Measurements from ENCODE around the gene CPOX. TPM values are rescaled to one million over a fixed set of nuclear protein-coding genes. Genes with fewer than 3 reads are reported as not detected.
"Not testable (repeated sequence)": the region's sequence is repeated elsewhere in the genome, so short reads cannot be mapped to it uniquely, and the experiment has no call there.

Gene CPOX
- total RNA-seq, 1 donor from 2014 or later: 34.8 TPM

- intact Hi-C loops (cut with DNase I): no loop called here
- DNase-seq (ENCODE audit: low spot score in 2 of 2): no peak
Measured at GRCh38 chr3:98565237-98565643, 28.2 kb downstream of the CPOX start.

GRCh38 chr3:98564282-98565005, 29.0 kb downstream of the CPOX start:
- Histone ChIP-seq H3K27ac (no peak overlapping the region), H3K9me3 (no peaks in the 10 kb centered on the region), H3K4me1 (no peaks in the 10 kb centered on the region), H3K27me3 (no peaks in the 10 kb centered on the region), H3K36me3 (no peaks in the 10 kb centered on the region), H3K4me3 (no peak overlapping the region)
- TF ChIP-seq, protein P1, sequence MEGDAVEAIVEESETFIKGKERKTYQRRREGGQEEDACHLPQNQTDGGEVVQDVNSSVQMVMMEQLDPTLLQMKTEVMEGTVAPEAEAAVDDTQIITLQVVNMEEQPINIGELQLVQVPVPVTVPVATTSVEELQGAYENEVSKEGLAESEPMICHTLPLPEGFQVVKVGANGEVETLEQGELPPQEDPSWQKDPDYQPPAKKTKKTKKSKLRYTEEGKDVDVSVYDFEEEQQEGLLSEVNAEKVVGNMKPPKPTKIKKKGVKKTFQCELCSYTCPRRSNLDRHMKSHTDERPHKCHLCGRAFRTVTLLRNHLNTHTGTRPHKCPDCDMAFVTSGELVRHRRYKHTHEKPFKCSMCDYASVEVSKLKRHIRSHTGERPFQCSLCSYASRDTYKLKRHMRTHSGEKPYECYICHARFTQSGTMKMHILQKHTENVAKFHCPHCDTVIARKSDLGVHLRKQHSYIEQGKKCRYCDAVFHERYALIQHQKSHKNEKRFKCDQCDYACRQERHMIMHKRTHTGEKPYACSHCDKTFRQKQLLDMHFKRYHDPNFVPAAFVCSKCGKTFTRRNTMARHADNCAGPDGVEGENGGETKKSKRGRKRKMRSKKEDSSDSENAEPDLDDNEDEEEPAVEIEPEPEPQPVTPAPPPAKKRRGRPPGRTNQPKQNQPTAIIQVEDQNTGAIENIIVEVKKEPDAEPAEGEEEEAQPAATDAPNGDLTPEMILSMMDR (IDR thresholded peaks at IDR 0.05): no peak
- intact Hi-C loops (cut with DNase I): no loop called here
- DNase-seq (ENCODE audit: low spot score in 2 of 2): no peak

More at GRCh38 chr3:98565237-98565643, 28.2 kb downstream of the CPOX start:
- no peaks in the 10 kb centered on the region for H3K36me3 ChIP-seq
- H3K27me3 ChIP-seq: no peaks in the 10 kb centered on the region
- TF ChIP-seq, protein P1 (IDR thresholded peaks at IDR 0.05): no peak
- no peaks in the 10 kb centered on the region for H3K4me1 ChIP-seq
- no peak overlapping the region for H3K4me3 ChIP-seq
- H3K9me3 ChIP-seq: no peaks in the 10 kb centered on the region
- H3K27ac ChIP-seq: no peak overlapping the region

DNA sequence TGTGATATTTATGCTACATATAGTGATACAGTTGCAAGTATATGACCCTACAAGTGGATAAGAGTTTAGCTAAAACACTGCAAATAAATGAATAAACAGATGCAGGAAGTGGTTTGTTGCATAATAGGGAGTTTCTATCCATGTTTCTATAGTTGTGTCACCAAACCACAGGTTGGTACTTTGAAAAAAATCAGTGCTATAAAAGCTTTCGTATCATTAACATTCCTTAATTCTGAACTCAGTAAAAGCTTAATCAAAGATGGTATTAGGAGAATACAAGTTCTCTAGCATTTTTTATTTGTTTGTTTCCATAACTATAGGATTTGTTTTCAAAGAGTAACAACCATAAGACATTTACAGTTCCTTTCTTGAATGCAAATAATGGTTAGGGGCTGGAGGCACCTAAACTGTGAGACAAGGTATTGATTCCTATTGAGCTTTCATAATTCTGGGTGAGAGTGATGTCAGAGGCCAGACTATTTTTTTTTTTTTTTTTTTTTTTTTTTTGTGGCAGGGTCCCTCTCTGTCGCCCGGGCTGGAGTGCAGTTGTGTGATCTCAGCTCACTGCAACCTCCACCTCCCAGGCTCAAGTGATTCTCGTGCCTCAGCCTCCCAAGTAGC, 29.6 kb downstream of the CPOX start:
- intact Hi-C loops (cut with DNase I): no loop called here
- no peak overlapping the region for H3K4me3 ChIP-seq
- DNase-seq (ENCODE audit: low spot score in 2 of 2): no peak
- H3K9me3 ChIP-seq: no peaks in the 10 kb centered on the region
- TF ChIP-seq, protein P1 (IDR thresholded peaks at IDR 0.05): no peak
- no peaks in the 10 kb centered on the region for H3K27me3 ChIP-seq
- no peaks in the 10 kb centered on the region for H3K36me3 ChIP-seq
- no peaks in the 10 kb centered on the region for H3K4me1 ChIP-seq
- H3K27ac ChIP-seq: no peak overlapping the region

DNA sequence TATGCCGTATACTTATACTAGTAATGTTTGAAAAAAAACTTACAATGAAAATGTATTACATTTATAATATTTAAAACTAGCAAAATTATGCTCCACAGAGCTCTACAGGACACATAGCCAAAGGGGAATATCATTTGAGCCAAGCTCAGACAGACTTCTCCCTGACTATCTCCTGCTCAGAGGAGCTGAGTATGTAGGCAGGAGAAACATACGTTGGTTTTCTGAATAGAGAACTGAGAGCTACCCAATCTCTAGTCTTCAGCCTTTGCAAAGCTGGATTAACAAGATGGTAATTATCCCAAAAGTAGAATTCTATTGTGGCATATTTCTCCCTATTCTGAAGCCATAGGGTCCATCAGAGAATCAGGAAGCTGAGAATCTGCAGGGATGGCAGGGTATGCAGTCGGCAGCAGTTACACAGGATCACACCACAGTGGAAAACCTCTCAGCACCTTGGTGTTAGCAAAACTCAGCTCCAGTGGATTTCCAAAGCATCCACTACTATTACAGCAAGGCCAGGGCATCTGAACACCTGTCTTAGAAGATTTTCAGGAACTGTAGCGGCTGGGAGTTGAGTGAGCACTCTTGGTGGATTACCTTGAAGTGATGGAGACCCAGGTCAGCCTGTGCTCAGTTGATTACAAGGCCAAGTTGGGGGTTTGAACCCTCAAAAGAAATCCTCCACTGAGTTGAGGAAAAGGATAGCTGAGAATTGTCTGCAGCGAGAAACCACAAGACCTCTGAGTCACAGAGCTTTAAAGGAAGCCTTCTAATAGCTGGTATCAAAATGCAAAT, 31.5 kb downstream of the CPOX start:
- TF ChIP-seq, protein P1 (IDR thresholded peaks at IDR 0.05): no peak
- Histone ChIP-seq H3K27ac (no peak overlapping the region), H3K27me3 (no peaks in the 10 kb centered on the region), H3K9me3 (no peaks in the 10 kb centered on the region), H3K4me1 (no peaks in the 10 kb centered on the region), H3K36me3 (no peaks in the 10 kb centered on the region), H3K4me3 (no peak overlapping the region)
- DNase-seq (ENCODE audit: low spot score in 2 of 2): no peak
- intact Hi-C loops (cut with DNase I): no loop called here

- Histone ChIP-seq H3K27ac (no peak overlapping the region), H3K4me3 (no peak overlapping the region), H3K36me3 (no peaks in the 10 kb centered on the region), H3K4me1 (no peaks in the 10 kb centered on the region), H3K9me3 (no peaks in the 10 kb centered on the region), H3K27me3 (no peaks in the 10 kb centered on the region)
- DNase-seq (ENCODE audit: low spot score in 2 of 2): no peak
- TF ChIP-seq, protein P1 (IDR thresholded peaks at IDR 0.05): no peak
- intact Hi-C loops (cut with DNase I): no loop called here
Measured at GRCh38 chr3:98560911-98561310, 32.5 kb downstream of the CPOX start.

- H3K4me3 ChIP-seq; DNase-seq (ENCODE audit: low spot score in 2 of 2); H3K27me3 ChIP-seq; H3K9me3 ChIP-seq; intact Hi-C loops (cut with DNase I); H3K36me3 ChIP-seq; H3K4me1 ChIP-seq; H3K27ac ChIP-seq: not testable (repeated sequence)
Measured at GRCh38 chr3:98559769-98560168, 33.6 kb downstream of the CPOX start.

Data from ascending aorta (tissue), 2 donors.